Hepatocyte (in vitro differentiated cells): ENCODE results near the gene NUBP1. TPM values are rescaled to one million over a fixed set of nuclear protein-coding genes. Genes with fewer than 3 reads are reported as not detected.

ENCODE experiments used
- DNase-seq: peaks from one replicate; pipeline ENCODE4 v3.0.0-alpha.2; 2016; ENCODE audit warnings: low spot score
- H2AFZ ChIP-seq: fragments of 200-600 bp; sonication (generic); 2 replicates; pipeline ENCODE4 v1.6.0; 2016; ENCODE audit warnings: antibody characterized with exemption, mild to moderate bottlenecking
- H3K27ac ChIP-seq: fragments of 200-600 bp; sonication (generic); 2 replicates; pipeline ENCODE4 v1.5.1; 2016; ENCODE audit warnings: mild to moderate bottlenecking
- H3K27me3 ChIP-seq: fragments of 200-600 bp; sonication (generic); 2 replicates; pipeline ENCODE4 v1.6.1; 2016
- H3K36me3 ChIP-seq: fragments of 200-600 bp; sonication (generic); replicated peaks from 2 replicates; pipeline ENCODE4 v1.5.1; 2016; ENCODE audit warnings: low read depth; ENCODE audit not compliant: insufficient read depth
- H3K4me1 ChIP-seq: fragments of 200-600 bp; sonication (generic); 2 replicates; pipeline ENCODE4 v1.5.1; 2016; ENCODE audit warnings: mild to moderate bottlenecking, moderate library complexity; ENCODE audit not compliant: insufficient read depth
- H3K4me2 ChIP-seq: fragments of 200-600 bp; sonication (generic); 2 replicates; pipeline ENCODE4 v1.6.0; 2016
- H3K4me3 ChIP-seq: fragments of 200-600 bp; sonication (generic); 2 replicates; pipeline ENCODE4 v1.5.1; 2016; ENCODE audit warnings: mild to moderate bottlenecking
- H3K79me2 ChIP-seq: fragments of 200-600 bp; sonication (generic); 2 replicates; pipeline ENCODE4 v1.6.0; 2017; ENCODE audit warnings: mild to moderate bottlenecking
- H3K9me2 ChIP-seq: fragments of 200-600 bp; sonication (generic); replicated peaks from 2 replicates; pipeline ENCODE4 v1.6.0; 2017; ENCODE audit warnings: mild to moderate bottlenecking; ENCODE audit not compliant: insufficient read depth
- H3K9me3 ChIP-seq: fragments of 200-600 bp; sonication (generic); 2 replicates; pipeline ENCODE4 v1.5.1; 2016; ENCODE audit warnings: low read depth, mild to moderate bottlenecking
- H4K20me1 ChIP-seq: fragments of 200-600 bp; sonication (generic); 2 replicates; pipeline ENCODE4 v1.6.0; 2016; ENCODE audit warnings: mild to moderate bottlenecking; ENCODE audit not compliant: insufficient read depth, poor library complexity, severe bottlenecking
- CTCF ChIP-seq: fragments of 200-600 bp; sonication (generic); IDR thresholded peaks from 2 replicates; pipeline ENCODE4 v1.5.1; 2016; ENCODE audit warnings: antibody characterized with exemption, mild to moderate bottlenecking; ENCODE audit not compliant: poor library complexity
- EZH2 ChIP-seq: fragments of 200-600 bp; sonication (generic); IDR thresholded peaks from 2 replicates; pipeline ENCODE4 v1.6.1; 2016; ENCODE audit warnings: antibody characterized with exemption, mild to moderate bottlenecking, borderline replicate concordance
- EZH2phosphoT487 ChIP-seq: fragments of 200-600 bp; sonication (generic); IDR thresholded peaks from one replicate; pipeline ENCODE4 v1.6.1; 2018; ENCODE audit warnings: antibody characterized with exemption, mild to moderate bottlenecking, low read depth, moderate library complexity; ENCODE audit not compliant: unreplicated experiment, severe bottlenecking
- WGBS: methylation state at CpG from one replicate; pipeline ENCODE4 v1.1.6; 2016; ENCODE audit warnings: low lambda C conversion rate; ENCODE audit errors: missing lambda C conversion rate; 5-methylcytosine and 5-hydroxymethylcytosine counted together
- polyA plus RNA-seq: library from polyadenylated mRNA; unstranded; fragments of >200 nt; fragmentation: Nextera tagmentation; extraction: Ambion mirVana; gene quantifications from 2 replicates; pipeline ENCODE4 v1.2.1, GENCODE V29; 2016
- total RNA-seq: library from RNA; depleted of rRNA; stranded (reverse); fragments of >200 nt; gene quantifications from 2 replicates; pipeline ENCODE4 v1.2.3, GENCODE V29; 2014

NUBP1 gene
- total and polyA plus RNA-seq, 2 experiments from 2014 or later: 25.6 to 31.7 TPM

GRCh38 chr16:10737068-10737625, 6.5 kb upstream of the NUBP1 start:
- no peak overlapping the region for H3K27ac ChIP-seq
- TF ChIP-seq EZH2phosphoT487: no peak
- peak; percentile 93 for TF ChIP-seq CTCF
- no peak for TF ChIP-seq EZH2
- H2AFZ ChIP-seq: no peak overlapping the region
- no peaks in the 10 kb centered on the region for H3K4me1 ChIP-seq
- H3K9me3 ChIP-seq: no peaks in the 10 kb centered on the region
- H3K9me2 ChIP-seq: no peaks in the 10 kb centered on the region
- no peak overlapping the region for H3K4me2 ChIP-seq
- DNase-seq: peak; percentile 81
- H3K36me3 ChIP-seq: no peaks in the 10 kb centered on the region
- H4K20me1 ChIP-seq: no peaks in the 10 kb centered on the region
- H3K4me3 ChIP-seq: no peak overlapping the region
- WGBS: 44% methylated on average over 12 of the region's 12 CpGs
- no peaks in the 10 kb centered on the region for H3K79me2 ChIP-seq
- H3K27me3 ChIP-seq: no peaks in the 10 kb centered on the region

- H3K9me2 ChIP-seq: no peaks in the 10 kb centered on the region
- TF ChIP-seq EZH2 (no peak), CTCF (no peak), EZH2phosphoT487 (no peak)
- DNase-seq: peak; percentile 52
Measured at GRCh38 chr16:10738231-10739077, 5.2 kb upstream of the NUBP1 start.

GRCh38 chr16:10740000-10740844, 3.4 kb upstream of the NUBP1 start:
- no peaks in the 10 kb centered on the region for H3K9me2 ChIP-seq
- WGBS: 95% methylated on average over 10 of the region's 10 CpGs
- H3K79me2 ChIP-seq: no peaks in the 10 kb centered on the region
- TF ChIP-seq EZH2: no peak
- no peak for TF ChIP-seq CTCF
- TF ChIP-seq EZH2phosphoT487: no peak
- H3K36me3 ChIP-seq: no peaks in the 10 kb centered on the region
- no peaks in the 10 kb centered on the region for H3K27me3 ChIP-seq
- H2AFZ ChIP-seq: no peak overlapping the region
- no peaks in the 10 kb centered on the region for H4K20me1 ChIP-seq
- no peak for DNase-seq
- no peak overlapping the region for H3K27ac ChIP-seq
- no peak overlapping the region for H3K4me3 ChIP-seq
- H3K4me2 ChIP-seq: no peak overlapping the region
- H3K4me1 ChIP-seq: peaks cover 9% of the 10 kb centered on the region
- H3K9me3 ChIP-seq: no peaks in the 10 kb centered on the region

More at GRCh38 chr16:10738231-10739077, 5.2 kb upstream of the NUBP1 start:
- Histone ChIP-seq H3K27me3 (no peaks in the 10 kb centered on the region), H3K79me2 (no peaks in the 10 kb centered on the region), H2AFZ (no peak overlapping the region), H3K4me2 (no peak overlapping the region), H3K4me1 (peaks cover 5% of the 10 kb centered on the region), H3K36me3 (no peaks in the 10 kb centered on the region), H3K9me3 (no peaks in the 10 kb centered on the region), H3K4me3 (no peak overlapping the region), H4K20me1 (no peaks in the 10 kb centered on the region), H3K27ac (peak overlapping the region; percentile 70)
- WGBS: 65% methylated on average over 11 of the region's 12 CpGs
